Endodermal cell (in vitro differentiated cells): ENCODE measurements around the gene ZNF407. TPM values are rescaled to one million over a fixed set of nuclear protein-coding genes. Genes with fewer than 3 reads are reported as not detected.
A peak's percentile ranks its signal among the peaks of the same experiment; 100 is the strongest.

Experiments
- DNase-seq: peaks from one replicate; pipeline ENCODE4 v3.0.0-alpha.2; 2017
- H3K27ac ChIP-seq: 2 replicates; pipeline ENCODE4 v1.5.1; 2013; ENCODE audit warnings: mild to moderate bottlenecking, low read depth, low read length, moderate library complexity
- H3K27me3 ChIP-seq: 2 replicates; pipeline ENCODE4 v1.6.1; 2013; ENCODE audit warnings: mild to moderate bottlenecking, low read length, moderate library complexity; ENCODE audit not compliant: insufficient read depth, control insufficient read depth, poor library complexity, severe bottlenecking
- H3K36me3 ChIP-seq: 2 replicates; pipeline ENCODE4 v1.7.0; 2013; ENCODE audit warnings: mild to moderate bottlenecking, low read length, moderate library complexity; ENCODE audit not compliant: control insufficient read depth, insufficient read depth
- H3K4me1 ChIP-seq: one replicate; pipeline ENCODE4 v1.7.0; 2013; ENCODE audit warnings: low read length; ENCODE audit not compliant: control insufficient read depth, insufficient read depth
- H3K4me3 ChIP-seq: 2 replicates; pipeline ENCODE4 v1.5.1; 2013; ENCODE audit warnings: mild to moderate bottlenecking, low read length, moderate library complexity
- H3K9ac ChIP-seq: 2 replicates; pipeline ENCODE4 v1.6.1; 2013; ENCODE audit warnings: mild to moderate bottlenecking, low read length, moderate library complexity; ENCODE audit not compliant: poor library complexity, severe bottlenecking; ENCODE audit errors: extremely low read depth
- H3K9me3 ChIP-seq: 2 replicates; pipeline ENCODE4 v1.6.1; 2013; ENCODE audit warnings: mild to moderate bottlenecking, low read length, moderate library complexity; ENCODE audit not compliant: control insufficient read depth
- H3K27ac Mint-ChIP-seq: 2 replicates; pipeline ENCODE4 v1.8.0; 2020; ENCODE audit warnings: mixed read lengths
- H3K27me3 Mint-ChIP-seq: 2 replicates; pipeline ENCODE4 v1.8.0; 2021; ENCODE audit warnings: mild to moderate bottlenecking, mixed read lengths; ENCODE audit not compliant: insufficient read depth
- H3K36me3 Mint-ChIP-seq: 2 replicates; pipeline ENCODE4 v1.8.0; 2020; ENCODE audit warnings: low read depth, mixed read lengths
- H3K4me1 Mint-ChIP-seq: 2 replicates; pipeline ENCODE4 v1.8.0; 2020; ENCODE audit warnings: mixed read lengths
- H3K4me3 Mint-ChIP-seq: 2 replicates; pipeline ENCODE4 v1.8.0; 2020; ENCODE audit warnings: mild to moderate bottlenecking, moderate library complexity, mixed read lengths
- H3K9me3 Mint-ChIP-seq: 2 replicates; pipeline ENCODE4 v1.8.0; 2020; ENCODE audit warnings: mild to moderate bottlenecking, mixed read lengths
- WGBS, 2 experiments: methylation state at CpG; one replicate each; pipeline versions ENCODE4 v1.1.5 to v1.1.7; 2013; ENCODE audit warnings: missing lambda C conversion rate in 2 of 2, mixed read lengths in 1 of 2; ENCODE audit not compliant: insufficient coverage in 1 of 2, insufficient read length in 1 of 2; 5-methylcytosine and 5-hydroxymethylcytosine counted together
- total RNA-seq, 2 donors: library from RNA; stranded (reverse); fragmentation: NEBNext Ultra II Directional in 1 of 2; extraction: Animal tissue kit (Norgen Biotek cat#: 25700) in 1 of 2; gene quantifications; 2 replicates in 1 of 2; 3 replicates in 1 of 2; pipeline ENCODE4 v1.2.1, GENCODE V29; 2021
- TF ChIP-seq, protein P1 (sequence below): fragments of 200-600 bp; sonication (generic); conservative IDR thresholded peaks from 2 replicates; pipeline ENCODE4 v1.5.0; 2021; ENCODE audit warnings: antibody characterized with exemption, mild to moderate bottlenecking

ZNF407 gene
- total RNA-seq, 2 donors from 2014 or later, result 7.6 to 13.1 TPM

DNA sequence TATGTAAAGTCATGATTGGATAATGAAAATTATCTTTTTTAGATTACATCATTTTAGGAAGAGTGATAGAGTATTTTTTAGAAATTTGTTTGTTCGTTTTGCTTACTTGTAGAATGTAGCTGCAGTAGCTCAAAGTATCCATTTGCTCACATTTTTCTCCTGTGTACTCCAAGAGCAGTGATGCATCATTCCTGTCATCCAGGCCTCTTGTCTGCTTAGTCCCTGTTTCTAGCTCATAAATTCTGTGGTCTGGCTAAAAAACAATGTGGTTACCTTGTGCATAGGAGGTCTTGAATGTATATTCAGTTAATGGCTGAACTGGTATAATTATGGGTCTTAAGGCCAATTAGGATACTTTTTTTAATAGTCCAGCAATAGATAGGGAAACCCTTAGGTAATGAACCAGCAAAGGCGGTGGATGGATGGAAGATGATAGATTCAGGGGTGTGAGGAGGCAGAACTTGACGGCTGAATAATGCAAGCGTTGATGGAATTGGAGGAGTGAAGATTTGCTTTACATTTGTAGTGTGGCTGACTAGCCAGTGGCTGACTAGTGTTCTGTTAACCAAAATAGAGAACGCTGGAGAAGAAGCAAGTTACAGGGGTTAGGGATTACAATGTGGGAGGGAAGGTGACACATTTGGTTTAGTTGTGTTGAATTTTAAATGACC is 145.0 kb downstream of the ZNF407 start:
- no peaks in the 10 kb centered on the region for H3K9me3 Mint-ChIP-seq
- Histone ChIP-seq H3K27me3 (no peaks in the 10 kb centered on the region), H3K27ac (peak overlapping the region; percentile 36), H3K4me1 (no peaks in the 10 kb centered on the region), H3K9me3 (no peaks in the 10 kb centered on the region), H3K9ac (no peak overlapping the region), H3K36me3 (no peaks in the 10 kb centered on the region), H3K4me3 (no peak overlapping the region)
- no peaks in the 10 kb centered on the region for H3K36me3 Mint-ChIP-seq
- H3K4me3 Mint-ChIP-seq, result no peak overlapping the region
- no peak overlapping the region for H3K27ac Mint-ChIP-seq
- WGBS, 2 experiments, result 57 to 84% methylated on average over 3 to 5 of the region's 5 CpGs
- DNase-seq, result no peak
- TF ChIP-seq, protein P1, sequence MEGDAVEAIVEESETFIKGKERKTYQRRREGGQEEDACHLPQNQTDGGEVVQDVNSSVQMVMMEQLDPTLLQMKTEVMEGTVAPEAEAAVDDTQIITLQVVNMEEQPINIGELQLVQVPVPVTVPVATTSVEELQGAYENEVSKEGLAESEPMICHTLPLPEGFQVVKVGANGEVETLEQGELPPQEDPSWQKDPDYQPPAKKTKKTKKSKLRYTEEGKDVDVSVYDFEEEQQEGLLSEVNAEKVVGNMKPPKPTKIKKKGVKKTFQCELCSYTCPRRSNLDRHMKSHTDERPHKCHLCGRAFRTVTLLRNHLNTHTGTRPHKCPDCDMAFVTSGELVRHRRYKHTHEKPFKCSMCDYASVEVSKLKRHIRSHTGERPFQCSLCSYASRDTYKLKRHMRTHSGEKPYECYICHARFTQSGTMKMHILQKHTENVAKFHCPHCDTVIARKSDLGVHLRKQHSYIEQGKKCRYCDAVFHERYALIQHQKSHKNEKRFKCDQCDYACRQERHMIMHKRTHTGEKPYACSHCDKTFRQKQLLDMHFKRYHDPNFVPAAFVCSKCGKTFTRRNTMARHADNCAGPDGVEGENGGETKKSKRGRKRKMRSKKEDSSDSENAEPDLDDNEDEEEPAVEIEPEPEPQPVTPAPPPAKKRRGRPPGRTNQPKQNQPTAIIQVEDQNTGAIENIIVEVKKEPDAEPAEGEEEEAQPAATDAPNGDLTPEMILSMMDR, result no peak
- peaks cover 3% of the 10 kb centered on the region for H3K4me1 Mint-ChIP-seq
- no peaks in the 10 kb centered on the region for H3K27me3 Mint-ChIP-seq

DNA sequence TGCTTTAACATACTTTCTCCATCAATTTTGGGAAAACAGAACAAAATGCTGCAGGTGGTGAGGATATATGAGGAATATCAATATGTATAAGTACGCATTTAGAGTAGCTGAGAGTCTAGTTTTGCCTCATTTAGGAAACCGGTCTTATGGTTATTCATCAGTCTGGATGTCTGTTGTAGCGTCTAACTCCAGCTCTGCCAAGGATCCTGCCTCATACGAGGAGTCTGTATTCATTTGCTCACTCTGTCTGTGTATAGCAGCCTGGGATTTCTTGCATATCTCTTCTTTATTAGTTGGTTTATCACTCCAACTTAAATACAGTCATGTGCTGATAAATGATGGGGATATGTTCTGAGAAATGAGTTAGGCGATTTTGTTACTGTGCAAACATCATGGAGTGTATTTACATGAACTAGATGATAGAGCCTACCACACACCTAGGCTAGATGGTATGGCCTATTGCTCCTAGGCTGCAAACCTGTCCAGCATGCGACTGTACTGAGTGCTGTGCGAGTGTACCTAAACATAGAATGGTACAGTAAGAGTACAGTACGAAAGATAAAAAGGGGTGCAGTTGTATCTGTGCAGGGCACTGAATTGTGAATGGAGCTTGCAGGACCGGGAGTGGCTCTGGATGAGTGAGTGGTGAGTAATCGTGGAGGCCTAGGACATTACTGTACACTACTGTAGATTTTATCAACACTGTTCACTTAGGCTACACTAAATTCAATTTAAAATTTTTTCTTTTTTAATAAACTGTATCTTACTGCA is 148.1 kb downstream of the ZNF407 start:
- Mint-ChIP-seq H3K36me3 (no peaks in the 10 kb centered on the region), H3K27me3 (no peaks in the 10 kb centered on the region), H3K9me3 (no peaks in the 10 kb centered on the region), H3K4me3 (no peak overlapping the region), H3K27ac (no peak overlapping the region), H3K4me1 (peaks cover 8% of the 10 kb centered on the region)
- WGBS, 2 experiments, result 92% methylated on average over 9 of the region's 10 CpGs; no CpG with 5 or more reads in 1 of the 2 experiments
- TF ChIP-seq, protein P1, result no peak
- H3K4me3 ChIP-seq, result no peak overlapping the region
- H3K4me1 ChIP-seq, result no peaks in the 10 kb centered on the region
- H3K36me3 ChIP-seq, result no peaks in the 10 kb centered on the region
- no peaks in the 10 kb centered on the region for H3K27me3 ChIP-seq
- no peaks in the 10 kb centered on the region for H3K9me3 ChIP-seq
- H3K27ac ChIP-seq, result no peak overlapping the region
- no peak for DNase-seq
- H3K9ac ChIP-seq, result no peak overlapping the region

DNA sequence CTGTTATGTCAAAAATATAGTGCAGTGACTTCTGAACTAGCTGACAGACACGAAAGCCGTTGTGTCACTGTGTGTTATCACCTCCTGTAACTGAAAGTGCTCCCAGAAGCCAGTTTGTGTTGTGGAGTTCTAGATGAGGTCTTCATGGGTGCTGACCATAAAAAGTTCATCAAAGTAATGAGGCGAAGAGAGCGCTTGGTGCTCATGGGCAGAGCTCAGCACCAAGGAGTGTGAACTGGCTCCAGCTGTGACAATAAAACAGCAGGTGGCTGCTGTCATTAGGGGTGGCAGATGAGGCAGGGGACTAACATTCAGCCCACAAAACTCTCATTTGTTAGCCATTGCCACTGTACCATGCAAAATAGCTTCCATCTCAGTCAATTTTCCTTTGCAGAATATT is 151.1 kb downstream of the ZNF407 start:
- Histone ChIP-seq H3K9me3 (no peaks in the 10 kb centered on the region), H3K4me1 (no peaks in the 10 kb centered on the region), H3K4me3 (no peak overlapping the region), H3K27ac (no peak overlapping the region), H3K36me3 (no peaks in the 10 kb centered on the region), H3K9ac (no peak overlapping the region), H3K27me3 (no peaks in the 10 kb centered on the region)
- TF ChIP-seq, protein P1, result no peak
- no peak overlapping the region for H3K4me3 Mint-ChIP-seq
- no peaks in the 10 kb centered on the region for H3K27me3 Mint-ChIP-seq
- 83 to 88% methylated on average over 2 to 4 of the region's 4 CpGs for WGBS, 2 experiments
- H3K9me3 Mint-ChIP-seq, result peaks cover 19% of the 10 kb centered on the region
- peaks cover 7% of the 10 kb centered on the region for H3K36me3 Mint-ChIP-seq
- peak; percentile 73 for DNase-seq
- no peak overlapping the region for H3K27ac Mint-ChIP-seq
- peaks cover 8% of the 10 kb centered on the region for H3K4me1 Mint-ChIP-seq
